IPS-15b (cell line): ENCODE results near the gene CHST2.

Experiments used
- H3K27me3 ChIP-seq: one replicate; pipeline ENCODE4 v1.6.1; 2013; ENCODE audit warnings: low read length; ENCODE audit not compliant: control insufficient read depth, insufficient read depth
- H3K36me3 ChIP-seq: one replicate; pipeline ENCODE4 v1.6.1; 2013; ENCODE audit warnings: low read length; ENCODE audit not compliant: control insufficient read depth, insufficient read depth
- H3K4me1 ChIP-seq: one replicate; pipeline ENCODE4 v1.6.1; 2013; ENCODE audit warnings: mild to moderate bottlenecking, low read length; ENCODE audit not compliant: control insufficient read depth, insufficient read depth
- H3K4me3 ChIP-seq: one replicate; pipeline ENCODE4 v1.5.1; 2013; ENCODE audit warnings: low read depth, low read length
- H3K9ac ChIP-seq: one replicate; pipeline ENCODE4 v1.6.1; 2013; ENCODE audit warnings: low read depth, mild to moderate bottlenecking, low read length
- H3K9me3 ChIP-seq: one replicate; pipeline ENCODE4 v1.6.1; 2013; ENCODE audit warnings: mild to moderate bottlenecking, low read length; ENCODE audit not compliant: control insufficient read depth, insufficient read depth

The CHST2 gene

DNA sequence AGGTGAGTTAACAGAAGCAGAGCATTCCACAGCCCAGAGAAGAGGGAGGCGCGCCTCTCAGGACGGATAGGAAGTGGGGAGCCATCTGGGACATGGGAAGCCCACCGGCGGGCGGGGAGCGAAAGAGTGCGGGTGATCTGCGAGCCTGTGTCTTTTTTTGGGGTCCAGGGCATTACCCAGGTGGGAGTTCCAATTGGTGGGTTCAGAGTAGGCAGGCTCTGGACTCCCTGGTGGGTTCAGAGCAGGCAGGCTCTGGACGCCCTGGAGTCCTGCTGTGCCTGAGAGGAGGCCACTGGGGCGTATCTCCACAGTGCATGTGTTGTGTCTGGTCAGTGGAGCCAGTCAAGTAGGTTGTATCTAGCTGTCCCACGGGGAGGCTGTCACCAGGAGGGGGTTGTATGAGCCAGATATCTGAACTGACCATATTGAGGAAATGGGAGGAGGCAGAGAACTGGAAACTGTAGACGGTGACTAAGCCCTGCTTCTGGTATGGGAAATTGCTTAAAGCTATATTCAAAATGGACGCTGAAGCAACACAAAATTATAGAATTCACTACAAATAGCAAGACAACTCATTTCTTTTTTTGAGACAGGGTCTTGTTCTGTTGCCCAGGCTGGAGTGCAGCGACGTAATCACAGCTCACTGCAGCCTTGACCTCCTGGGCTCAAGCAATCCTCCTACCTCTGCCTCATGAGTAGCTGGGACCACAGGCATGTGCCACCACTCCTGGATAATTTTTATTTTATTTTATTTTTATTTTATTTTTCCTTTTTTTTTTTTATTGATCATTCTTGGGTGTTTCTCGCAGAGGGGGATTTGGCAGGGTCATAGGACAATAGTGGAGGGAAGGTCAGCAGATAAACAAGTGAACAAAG is 34.5 kb upstream of the CHST2 start:
- Histone ChIP-seq H3K9ac (no peak overlapping the region), H3K4me3 (no peak overlapping the region), H3K36me3 (no peaks in the 10 kb centered on the region), H3K4me1 (no peaks in the 10 kb centered on the region), H3K27me3 (no peaks in the 10 kb centered on the region), H3K9me3 (peaks cover 2% of the 10 kb centered on the region)

DNA sequence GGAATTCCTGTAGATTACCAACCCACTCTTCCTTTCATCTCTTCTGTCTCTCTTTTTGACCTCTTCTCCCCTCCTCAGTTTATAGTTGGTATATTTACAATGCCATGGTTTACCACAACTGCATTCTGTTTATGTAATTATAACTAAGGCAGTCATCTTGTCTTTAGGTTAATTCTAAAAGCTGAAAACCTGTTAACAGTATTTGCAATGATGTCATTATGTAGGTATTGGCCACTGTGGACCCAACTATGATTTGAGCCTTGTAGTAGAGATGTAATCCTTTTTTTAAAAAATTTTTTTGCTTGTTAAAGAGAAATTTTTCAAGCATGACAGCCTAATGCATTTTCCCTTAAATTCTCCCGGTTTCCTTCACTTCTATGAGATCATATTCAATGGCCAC is 30.7 kb upstream of the CHST2 start:
- Histone ChIP-seq H3K4me1 (no peaks in the 10 kb centered on the region), H3K27me3 (no peaks in the 10 kb centered on the region), H3K9ac (no peak overlapping the region), H3K36me3 (no peaks in the 10 kb centered on the region), H3K4me3 (no peak overlapping the region), H3K9me3 (peaks cover 2% of the 10 kb centered on the region)

DNA sequence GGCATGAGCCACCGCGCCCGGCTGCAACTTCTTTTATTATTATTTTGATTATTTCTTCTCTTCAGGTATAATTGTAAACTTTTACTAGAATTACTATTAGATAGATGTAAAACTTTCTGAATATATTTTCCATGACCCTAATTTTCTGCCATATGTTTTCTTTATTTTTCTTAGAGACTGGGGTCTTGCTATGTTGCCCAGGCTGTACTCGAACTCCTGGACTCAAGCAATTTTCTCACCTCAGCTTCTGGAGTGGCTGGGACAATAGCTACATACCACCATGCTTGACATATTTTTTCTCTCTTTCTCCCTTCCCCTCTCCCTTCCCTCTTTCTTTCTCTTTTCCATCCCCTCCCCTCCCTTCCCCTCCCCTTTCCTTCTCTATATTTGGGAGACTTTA is 29.6 kb upstream of the CHST2 start:
- no peaks in the 10 kb centered on the region for H3K4me1 ChIP-seq
- H3K9ac ChIP-seq = no peak overlapping the region
- H3K27me3 ChIP-seq = no peaks in the 10 kb centered on the region
- H3K9me3 ChIP-seq = peaks cover 2% of the 10 kb centered on the region
- no peaks in the 10 kb centered on the region for H3K36me3 ChIP-seq
- no peak overlapping the region for H3K4me3 ChIP-seq

DNA sequence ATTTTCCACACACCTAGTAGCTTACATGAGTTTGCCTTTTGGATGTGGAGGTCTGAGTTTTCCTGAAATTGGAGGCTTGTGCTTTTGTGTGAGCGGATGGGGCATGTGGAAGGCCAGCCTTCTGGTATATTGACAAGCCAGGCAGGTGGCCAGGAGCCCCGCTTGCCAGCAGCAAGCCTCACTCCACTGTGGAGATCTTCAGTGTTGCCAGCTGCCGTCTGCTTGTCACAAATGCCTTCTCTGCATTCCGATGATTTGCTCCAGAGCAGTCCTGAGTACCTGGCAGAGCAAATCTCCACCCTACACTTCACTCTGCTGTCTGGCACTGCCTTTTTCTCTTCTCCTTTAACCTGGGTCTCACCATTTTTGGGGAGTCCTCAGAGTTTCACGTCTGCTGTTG is 29.1 kb upstream of the CHST2 start:
- Histone ChIP-seq H3K36me3 (peaks cover under 1% of the 10 kb centered on the region), H3K9me3 (no peaks in the 10 kb centered on the region), H3K27me3 (no peaks in the 10 kb centered on the region), H3K4me1 (no peaks in the 10 kb centered on the region), H3K4me3 (no peak overlapping the region), H3K9ac (no peak overlapping the region)

DNA sequence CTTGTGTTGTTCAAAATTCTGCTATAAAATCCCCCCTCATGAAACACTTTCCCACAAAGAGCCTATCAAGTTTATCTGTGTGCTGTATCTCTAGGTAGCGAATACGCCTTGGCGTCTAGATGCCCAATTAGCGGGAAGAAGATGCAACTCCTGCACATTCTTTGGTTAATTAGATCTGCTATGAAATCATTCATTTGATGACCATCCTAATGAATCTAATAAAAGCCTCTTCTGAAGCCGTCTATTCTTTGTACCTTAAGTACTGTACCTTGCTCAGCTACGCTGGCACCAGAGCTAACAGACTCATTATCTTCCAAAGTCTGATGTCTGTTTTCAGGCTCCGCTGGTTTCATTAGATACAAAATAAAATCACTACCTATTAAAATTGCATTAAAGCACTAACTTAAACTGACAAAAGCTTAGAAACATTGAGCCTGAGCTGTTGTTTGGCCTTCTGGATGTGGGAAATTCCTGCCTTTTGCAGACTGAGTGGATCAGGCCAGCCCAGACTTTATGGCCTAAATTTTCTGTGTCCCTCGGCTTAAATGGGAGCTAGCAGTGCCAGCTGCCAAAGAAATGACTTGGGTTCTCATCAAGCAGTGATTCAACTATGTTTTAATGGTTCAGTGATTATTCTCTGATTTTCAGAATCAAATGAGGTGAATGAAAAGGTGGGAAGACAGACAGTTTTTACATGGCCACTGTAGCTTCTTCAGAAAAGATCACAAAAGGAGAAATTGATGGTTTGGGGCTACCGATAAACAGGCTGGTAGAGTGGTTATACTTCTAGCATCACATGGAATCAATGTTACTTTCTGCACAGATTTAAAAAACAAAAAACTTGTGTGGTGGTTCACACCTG is 28.4 kb upstream of the CHST2 start:
- no peak overlapping the region for H3K4me3 ChIP-seq
- H3K27me3 ChIP-seq = no peaks in the 10 kb centered on the region
- peaks cover 5% of the 10 kb centered on the region for H3K9me3 ChIP-seq
- H3K9ac ChIP-seq = no peak overlapping the region
- peaks cover 5% of the 10 kb centered on the region for H3K36me3 ChIP-seq
- H3K4me1 ChIP-seq = no peaks in the 10 kb centered on the region

DNA sequence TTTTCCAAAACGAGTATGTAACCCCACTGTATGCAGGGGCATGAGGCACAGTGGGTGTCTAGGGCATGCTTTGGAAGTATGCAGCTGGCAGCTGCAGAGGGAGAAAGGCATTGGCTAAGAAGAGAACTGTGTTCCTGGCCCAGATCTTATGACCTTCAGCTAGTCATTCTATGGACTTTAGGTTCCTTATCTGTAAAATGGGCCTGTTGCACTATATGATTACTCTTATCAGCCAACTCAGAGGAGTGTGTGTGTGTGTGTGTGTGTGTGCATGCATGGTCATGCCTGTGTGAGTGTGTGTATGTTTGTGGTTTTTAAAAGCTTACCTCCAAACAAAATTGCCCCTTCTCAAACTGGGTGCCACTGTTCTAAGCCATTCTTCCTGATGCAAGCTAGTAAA is 27.4 kb upstream of the CHST2 start:
- no peak overlapping the region for H3K9ac ChIP-seq
- H3K4me3 ChIP-seq = no peak overlapping the region
- no peaks in the 10 kb centered on the region for H3K27me3 ChIP-seq
- peaks cover 7% of the 10 kb centered on the region for H3K9me3 ChIP-seq
- no peaks in the 10 kb centered on the region for H3K4me1 ChIP-seq
- H3K36me3 ChIP-seq = peaks cover 6% of the 10 kb centered on the region

DNA sequence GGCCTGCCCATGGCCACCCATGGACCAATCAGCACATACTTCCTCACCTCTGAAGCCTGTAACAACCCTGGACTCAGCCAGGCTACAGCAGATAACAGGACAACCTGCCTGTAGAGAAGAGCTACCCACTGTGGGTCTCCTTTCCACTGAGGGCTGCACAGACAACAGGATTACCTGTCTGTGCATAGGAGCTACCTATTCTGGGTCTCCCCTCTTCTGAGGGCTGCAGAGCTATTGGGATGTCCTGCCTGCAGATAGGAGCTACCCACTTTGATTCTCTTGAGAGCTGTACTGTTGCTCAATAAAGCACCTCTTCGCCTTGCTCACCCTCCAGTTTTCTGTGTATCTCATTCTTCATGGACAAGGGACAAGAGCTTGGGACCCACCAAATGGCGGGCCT is 23.8 kb upstream of the CHST2 start:
- Histone ChIP-seq H3K9me3 (peaks cover 10% of the 10 kb centered on the region), H3K4me1 (no peaks in the 10 kb centered on the region)

DNA sequence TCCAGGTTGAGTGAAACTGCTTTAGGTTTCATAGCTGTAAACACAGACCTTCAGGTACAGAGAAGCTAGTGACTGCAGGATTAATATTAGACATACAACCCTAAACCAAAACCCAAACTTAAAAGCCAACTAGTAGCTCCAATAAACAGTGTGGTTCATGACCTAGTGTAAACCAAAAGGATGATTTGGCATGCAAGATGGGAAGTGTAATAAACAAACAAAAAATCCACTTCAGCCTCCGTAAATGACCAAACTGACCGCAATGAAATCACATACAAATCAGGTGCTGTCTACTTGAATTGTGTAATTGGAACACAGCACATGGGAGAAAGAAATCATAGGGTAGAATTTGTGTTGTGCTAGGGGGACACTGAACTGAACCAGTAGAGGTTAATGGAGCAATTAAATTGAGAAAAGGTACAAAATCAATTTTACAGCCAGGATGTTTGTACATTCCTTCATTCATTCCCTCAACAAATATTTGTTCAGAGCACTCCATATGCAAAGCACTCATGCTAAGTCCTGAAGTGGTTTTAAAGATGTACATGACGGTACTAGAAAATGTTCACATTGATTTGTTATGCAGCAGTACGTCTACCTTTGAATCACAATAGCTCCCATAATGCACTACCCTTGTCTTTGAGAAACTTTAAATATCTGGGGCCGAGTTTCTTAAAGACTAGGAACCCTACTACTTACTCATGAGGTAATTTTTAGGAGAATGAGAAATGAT is 21.4 kb upstream of the CHST2 start:
- no peak overlapping the region for H3K9ac ChIP-seq
- H3K27me3 ChIP-seq = no peaks in the 10 kb centered on the region
- H3K36me3 ChIP-seq = peaks cover 6% of the 10 kb centered on the region
- no peak overlapping the region for H3K4me3 ChIP-seq
- no peaks in the 10 kb centered on the region for H3K4me1 ChIP-seq
- H3K9me3 ChIP-seq = peaks cover 10% of the 10 kb centered on the region

More for the DNA sequence above, 23.8 kb upstream of the CHST2 start:
- Histone ChIP-seq H3K27me3 (no peaks in the 10 kb centered on the region), H3K9ac (no peak overlapping the region), H3K4me3 (no peak overlapping the region), H3K36me3 (peaks cover 6% of the 10 kb centered on the region)

DNA sequence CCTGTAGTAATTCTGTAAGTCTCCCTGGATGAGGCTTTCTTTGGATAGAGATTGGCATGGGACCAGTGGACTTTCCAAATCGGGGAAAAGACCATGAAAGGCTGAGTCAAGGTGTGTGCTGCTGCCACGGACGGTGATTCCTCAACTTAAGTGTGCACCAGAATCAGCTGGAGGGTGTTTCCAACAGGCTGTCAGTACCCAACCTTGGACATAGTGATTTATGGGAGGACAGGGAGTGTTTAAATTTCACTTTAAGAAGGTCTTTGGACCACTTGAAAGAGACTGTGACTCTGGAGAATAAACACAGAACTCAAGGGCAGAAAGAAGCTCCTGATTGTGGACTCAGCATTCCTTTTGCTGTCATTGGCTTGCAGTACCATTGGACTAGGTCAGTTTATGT is 20.4 kb upstream of the CHST2 start:
- no peak overlapping the region for H3K9ac ChIP-seq
- H3K36me3 ChIP-seq = peaks cover 6% of the 10 kb centered on the region
- H3K4me3 ChIP-seq = no peak overlapping the region
- no peaks in the 10 kb centered on the region for H3K27me3 ChIP-seq
- peaks cover 10% of the 10 kb centered on the region for H3K9me3 ChIP-seq
- no peaks in the 10 kb centered on the region for H3K4me1 ChIP-seq

DNA sequence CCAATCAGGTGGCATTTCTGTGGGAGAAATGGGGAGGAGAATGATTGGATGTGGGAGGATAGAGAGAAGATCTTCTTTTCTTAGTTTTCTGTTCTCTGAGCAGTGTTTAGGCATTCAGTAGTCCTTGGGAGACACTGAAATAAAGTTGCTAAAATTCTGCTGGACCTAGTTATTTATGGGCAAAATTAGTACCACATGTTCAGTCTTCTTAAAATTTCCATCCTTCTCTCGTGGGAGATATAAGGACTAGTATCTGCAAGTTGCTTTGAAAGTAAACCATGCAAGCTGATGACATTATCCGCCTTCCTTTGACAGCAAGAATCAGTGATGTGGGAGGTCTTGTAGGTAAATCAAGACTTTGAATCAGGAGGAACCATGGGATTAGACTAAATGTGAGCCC is 19.9 kb upstream of the CHST2 start:
- no peaks in the 10 kb centered on the region for H3K27me3 ChIP-seq
- H3K9me3 ChIP-seq = peaks cover 10% of the 10 kb centered on the region
- no peaks in the 10 kb centered on the region for H3K4me1 ChIP-seq
- H3K9ac ChIP-seq = no peak overlapping the region
- no peak overlapping the region for H3K4me3 ChIP-seq
- H3K36me3 ChIP-seq = peaks cover 6% of the 10 kb centered on the region

DNA sequence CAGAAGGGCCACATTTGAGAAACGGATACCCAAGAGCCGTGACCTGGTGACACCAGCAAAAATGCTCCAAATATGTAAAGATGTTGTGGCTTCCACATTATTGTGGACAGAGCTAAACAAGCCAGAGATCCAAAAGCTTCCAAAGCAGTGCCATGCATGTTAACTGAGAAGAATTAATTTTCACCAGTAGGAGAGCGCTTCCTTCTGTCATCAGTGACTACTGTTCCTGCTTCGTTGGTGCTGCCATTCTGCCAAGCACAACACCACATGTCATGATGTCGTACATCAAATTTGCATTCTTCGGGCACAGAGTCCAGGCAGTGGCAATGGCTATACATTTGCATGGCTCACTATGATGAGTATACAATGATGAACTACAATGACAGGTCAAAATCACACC is 19.1 kb upstream of the CHST2 start:
- Histone ChIP-seq H3K4me3 (no peak overlapping the region), H3K9ac (no peak overlapping the region), H3K27me3 (no peaks in the 10 kb centered on the region), H3K4me1 (no peaks in the 10 kb centered on the region), H3K9me3 (peaks cover 10% of the 10 kb centered on the region), H3K36me3 (peaks cover 6% of the 10 kb centered on the region)
